ENCODE results near the gene CRTAC1.

The CRTAC1 gene

DNA sequence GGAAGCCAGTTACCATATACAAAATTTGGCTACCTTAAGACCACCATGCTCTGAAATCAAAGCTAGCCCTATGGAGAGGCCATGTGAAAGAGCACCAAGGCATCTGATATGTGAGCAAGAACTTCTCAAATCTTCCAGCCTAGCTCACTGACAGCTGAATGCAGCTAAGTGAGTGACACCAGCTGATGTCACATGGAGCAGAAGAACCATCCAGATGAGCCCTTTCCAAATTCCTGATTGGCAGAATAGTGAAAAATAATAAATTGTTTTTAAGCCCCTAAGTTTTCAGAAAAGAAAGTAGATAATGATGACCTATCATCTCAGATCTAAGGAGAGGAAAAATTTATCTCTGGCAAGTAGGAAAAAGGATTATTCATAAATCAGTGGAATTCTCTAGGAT is 85.6 kb downstream of the CRTAC1 start:
- DNase-seq (ENCODE audit: low spot score): no peak
- in situ Hi-C loops (cut with MboI; ENCODE audit: low pct_unique_long_range_greater_than_20kb, low sequenced_read_pairs, unreplicated experiment): no loop called here
- TF ChIP-seq, protein P1, sequence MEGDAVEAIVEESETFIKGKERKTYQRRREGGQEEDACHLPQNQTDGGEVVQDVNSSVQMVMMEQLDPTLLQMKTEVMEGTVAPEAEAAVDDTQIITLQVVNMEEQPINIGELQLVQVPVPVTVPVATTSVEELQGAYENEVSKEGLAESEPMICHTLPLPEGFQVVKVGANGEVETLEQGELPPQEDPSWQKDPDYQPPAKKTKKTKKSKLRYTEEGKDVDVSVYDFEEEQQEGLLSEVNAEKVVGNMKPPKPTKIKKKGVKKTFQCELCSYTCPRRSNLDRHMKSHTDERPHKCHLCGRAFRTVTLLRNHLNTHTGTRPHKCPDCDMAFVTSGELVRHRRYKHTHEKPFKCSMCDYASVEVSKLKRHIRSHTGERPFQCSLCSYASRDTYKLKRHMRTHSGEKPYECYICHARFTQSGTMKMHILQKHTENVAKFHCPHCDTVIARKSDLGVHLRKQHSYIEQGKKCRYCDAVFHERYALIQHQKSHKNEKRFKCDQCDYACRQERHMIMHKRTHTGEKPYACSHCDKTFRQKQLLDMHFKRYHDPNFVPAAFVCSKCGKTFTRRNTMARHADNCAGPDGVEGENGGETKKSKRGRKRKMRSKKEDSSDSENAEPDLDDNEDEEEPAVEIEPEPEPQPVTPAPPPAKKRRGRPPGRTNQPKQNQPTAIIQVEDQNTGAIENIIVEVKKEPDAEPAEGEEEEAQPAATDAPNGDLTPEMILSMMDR (IDR thresholded peaks at IDR 0.05; ENCODE audit: extremely low read depth, insufficient read depth, missing control alignments): no peak

DNA sequence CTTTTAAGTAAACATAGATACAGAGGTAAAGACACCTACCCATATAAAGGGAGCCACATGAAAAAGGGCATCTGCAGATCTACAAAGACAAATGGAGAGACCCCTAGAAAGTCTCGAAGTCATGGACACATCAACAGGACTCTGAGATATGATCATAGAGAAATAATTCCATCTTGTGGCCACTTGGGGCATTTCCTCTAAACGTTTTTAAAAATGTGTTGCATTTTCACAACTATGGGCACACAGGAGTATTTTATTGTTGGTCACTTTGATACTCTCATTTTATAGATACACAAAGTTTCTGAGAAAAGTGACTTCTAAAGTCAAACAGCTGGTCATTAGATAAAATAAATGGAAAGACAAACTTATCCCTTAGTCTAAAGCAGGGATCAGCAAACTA is 87.1 kb downstream of the CRTAC1 start:
- in situ Hi-C loops (cut with MboI; ENCODE audit: low pct_unique_long_range_greater_than_20kb, low sequenced_read_pairs, unreplicated experiment): no loop called here
- TF ChIP-seq, protein P1 (IDR thresholded peaks at IDR 0.05; ENCODE audit: extremely low read depth, insufficient read depth, missing control alignments): peak; percentile 8
- DNase-seq (ENCODE audit: low spot score): no peak

DNA sequence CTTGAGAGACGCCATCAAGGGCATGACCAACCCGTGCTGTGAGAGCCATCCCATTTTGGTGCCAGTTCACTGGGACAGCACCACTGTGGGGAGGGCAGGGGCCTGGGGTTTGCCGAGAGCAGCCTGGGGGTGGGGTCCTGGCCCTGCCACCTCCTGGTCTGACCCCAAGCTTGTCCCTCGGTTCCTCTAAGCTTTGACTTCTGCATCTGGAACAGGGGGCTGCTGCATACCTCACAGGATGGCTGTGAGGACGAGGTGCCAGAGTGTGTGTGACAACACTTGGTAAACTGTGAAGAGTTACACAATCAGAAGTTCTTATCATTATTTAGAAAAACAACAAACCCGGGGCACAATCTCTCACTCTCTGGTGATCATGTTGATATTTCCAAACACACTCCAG is 89.9 kb downstream of the CRTAC1 start:
- TF ChIP-seq, protein P1 (IDR thresholded peaks at IDR 0.05; ENCODE audit: extremely low read depth, insufficient read depth, missing control alignments): no peak
- in situ Hi-C loops (cut with MboI; ENCODE audit: low pct_unique_long_range_greater_than_20kb, low sequenced_read_pairs, unreplicated experiment): no loop called here
- no peak for DNase-seq (ENCODE audit: low spot score)

DNA sequence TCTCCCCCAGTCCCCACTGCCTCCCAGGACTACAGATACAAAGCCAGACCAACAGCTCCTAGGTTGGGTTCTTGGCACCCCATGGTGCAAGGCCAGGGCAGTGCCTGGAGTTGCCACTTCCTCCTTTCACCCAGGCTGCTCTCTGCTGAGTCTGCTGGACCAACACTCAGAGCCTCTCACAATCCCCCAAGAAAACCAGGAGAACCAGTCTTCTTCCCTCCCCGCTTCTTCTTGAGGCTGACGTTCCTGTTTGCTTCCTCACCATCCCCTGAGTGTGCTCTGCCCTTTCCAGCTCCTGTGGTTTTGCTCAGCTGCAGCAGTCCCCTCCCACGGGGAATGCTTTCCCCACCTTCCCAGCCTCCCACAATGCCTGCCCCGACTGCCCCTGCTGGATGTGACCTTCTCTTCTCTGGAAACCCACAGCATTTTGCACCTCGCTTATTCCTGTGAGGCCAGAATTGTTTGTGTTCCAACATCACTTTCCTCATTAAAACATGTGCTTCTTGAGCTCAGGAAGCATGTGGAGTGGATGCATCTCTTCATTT is 90.9 kb downstream of the CRTAC1 start:
- in situ Hi-C loops (cut with MboI; ENCODE audit: low pct_unique_long_range_greater_than_20kb, low sequenced_read_pairs, unreplicated experiment): no loop called here
- DNase-seq (ENCODE audit: low spot score): no peak
- TF ChIP-seq, protein P1 (IDR thresholded peaks at IDR 0.05; ENCODE audit: extremely low read depth, insufficient read depth, missing control alignments): no peak

DNA sequence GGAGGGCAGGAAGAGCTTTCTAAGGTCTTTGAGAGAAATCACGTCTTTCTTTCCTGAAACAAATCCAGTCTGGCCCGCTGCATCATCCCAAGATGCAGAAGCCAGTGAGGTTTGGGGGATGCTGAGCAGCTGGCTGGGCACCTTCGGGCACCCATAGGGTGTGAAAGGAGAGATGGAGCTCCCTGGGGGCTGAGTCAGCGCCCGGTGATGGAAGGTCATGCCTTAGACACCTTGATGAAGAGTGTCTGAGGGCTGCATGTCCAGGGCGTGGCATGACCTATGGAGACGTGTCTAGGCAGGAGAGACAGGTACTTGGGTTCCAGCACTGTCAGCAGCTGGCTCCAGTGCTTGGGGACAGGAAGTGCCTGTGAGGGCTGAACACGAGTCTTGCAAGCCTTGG is 92.5 kb downstream of the CRTAC1 start:
- in situ Hi-C loops (cut with MboI; ENCODE audit: low pct_unique_long_range_greater_than_20kb, low sequenced_read_pairs, unreplicated experiment): no loop called here

DNA sequence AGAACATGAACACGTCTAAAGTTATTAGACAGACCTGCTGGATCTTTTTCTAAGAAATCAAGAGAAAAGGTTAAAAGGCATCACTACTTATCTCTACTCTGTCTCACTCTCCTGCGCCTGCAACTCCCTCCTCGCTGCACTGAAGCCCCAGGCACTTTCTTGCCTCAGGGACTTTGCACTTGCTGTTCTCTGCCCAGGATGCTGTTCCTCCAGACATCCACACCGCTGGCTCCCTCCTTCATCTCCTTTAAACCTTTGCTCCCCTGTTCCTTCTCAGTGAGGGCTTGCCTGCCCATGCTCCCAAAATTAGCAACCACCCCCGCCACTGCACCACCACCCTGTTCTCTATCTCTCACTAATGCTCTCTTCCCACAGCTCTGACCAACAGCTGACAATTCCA is 93.4 kb downstream of the CRTAC1 start:
- in situ Hi-C loops (cut with MboI; ENCODE audit: low pct_unique_long_range_greater_than_20kb, low sequenced_read_pairs, unreplicated experiment): no loop called here
- DNase-seq (ENCODE audit: low spot score): no peak
- TF ChIP-seq, protein P1 (IDR thresholded peaks at IDR 0.05; ENCODE audit: extremely low read depth, insufficient read depth, missing control alignments): no peak

More for the DNA sequence above, 92.5 kb downstream of the CRTAC1 start:
- TF ChIP-seq, protein P1 (IDR thresholded peaks at IDR 0.05; ENCODE audit: extremely low read depth, insufficient read depth, missing control alignments): no peak
- no peak for DNase-seq (ENCODE audit: low spot score)

DNA sequence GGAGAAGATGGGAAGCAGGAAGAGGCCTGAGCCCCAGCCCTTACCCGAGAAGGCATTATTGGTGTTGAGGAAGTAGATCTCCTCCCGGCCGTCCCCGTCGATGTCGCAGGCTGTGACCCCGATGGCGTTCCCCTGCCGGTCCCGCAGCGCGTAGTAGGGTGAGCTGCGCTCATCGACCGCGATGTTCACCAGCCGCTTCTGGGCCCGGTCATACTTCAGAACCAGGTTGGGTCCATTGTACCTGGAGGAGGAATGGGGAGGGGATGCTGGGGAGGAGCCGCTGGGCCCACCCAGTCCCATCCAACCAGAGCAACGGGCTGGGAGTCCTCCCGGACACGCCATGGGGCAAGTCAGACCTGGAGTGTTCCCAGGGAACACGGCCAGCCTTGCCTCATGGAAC is 94.3 kb downstream of the CRTAC1 start:
- in situ Hi-C loops (cut with MboI; ENCODE audit: low pct_unique_long_range_greater_than_20kb, low sequenced_read_pairs, unreplicated experiment): no loop called here
- no peak for DNase-seq (ENCODE audit: low spot score)
- TF ChIP-seq, protein P1 (IDR thresholded peaks at IDR 0.05; ENCODE audit: extremely low read depth, insufficient read depth, missing control alignments): no peak
